GM21515 (cell line): ENCODE measurements around the gene TNK2.

Experiments
- ATAC-seq: cut with Tn5 transposase; IDR thresholded peaks from one replicate; pipeline ENCODE4 v1.9.1; 2021; ENCODE audit not compliant: unreplicated experiment

Gene TNK2

GRCh38 chr3:195886181-195887141 lies 21.9 kb downstream of the TNK2 start:
- no peak for ATAC-seq

DNA sequence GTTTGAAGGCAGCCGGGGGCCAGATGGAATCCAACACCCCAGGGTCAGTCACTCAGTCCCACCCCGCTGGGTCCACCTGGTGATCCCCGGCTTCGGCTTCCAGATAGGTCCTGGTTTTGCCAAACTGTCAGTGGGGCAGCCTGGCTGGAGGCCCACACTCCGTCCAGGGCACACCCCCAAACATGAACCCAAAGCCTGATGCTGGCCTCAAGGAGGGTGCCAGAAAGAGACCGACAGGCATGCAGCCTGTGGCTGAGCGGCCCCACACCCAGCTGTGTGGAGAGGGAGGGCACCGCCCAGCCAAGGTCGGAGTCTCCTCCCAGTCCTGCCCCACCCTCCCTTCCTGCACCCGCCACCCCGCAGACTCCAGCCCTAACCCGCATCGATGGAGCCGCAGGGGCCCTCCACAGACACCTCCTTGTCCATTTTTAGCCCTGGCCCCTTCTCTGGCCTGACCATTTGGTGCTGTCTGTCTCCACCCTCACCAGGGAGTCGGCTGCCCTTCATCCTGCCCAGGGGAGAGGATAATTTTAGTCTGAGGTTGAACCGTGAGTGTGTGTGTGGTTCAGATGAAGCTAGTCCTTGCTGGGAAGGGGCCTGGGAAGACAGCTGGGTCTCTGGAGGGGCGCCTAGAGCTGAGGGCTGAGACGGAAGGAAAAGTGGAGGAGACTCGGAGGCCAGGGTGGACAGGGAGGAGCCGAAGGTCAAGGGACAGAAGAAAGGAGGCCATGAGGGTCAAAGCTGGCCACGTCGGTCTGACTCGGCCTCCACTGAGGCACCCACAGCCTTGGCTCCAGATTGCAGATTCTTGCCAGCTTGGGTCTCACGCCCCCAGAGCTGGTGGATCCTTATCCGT lies 23.1 kb downstream of the TNK2 start:
- no peak for ATAC-seq

- ATAC-seq: no peak
Observed at GRCh38 chr3:195884691-195885035, 23.7 kb downstream of the TNK2 start.

- no peak for ATAC-seq
Observed at GRCh38 chr3:195883801-195884200, 24.6 kb downstream of the TNK2 start.

DNA sequence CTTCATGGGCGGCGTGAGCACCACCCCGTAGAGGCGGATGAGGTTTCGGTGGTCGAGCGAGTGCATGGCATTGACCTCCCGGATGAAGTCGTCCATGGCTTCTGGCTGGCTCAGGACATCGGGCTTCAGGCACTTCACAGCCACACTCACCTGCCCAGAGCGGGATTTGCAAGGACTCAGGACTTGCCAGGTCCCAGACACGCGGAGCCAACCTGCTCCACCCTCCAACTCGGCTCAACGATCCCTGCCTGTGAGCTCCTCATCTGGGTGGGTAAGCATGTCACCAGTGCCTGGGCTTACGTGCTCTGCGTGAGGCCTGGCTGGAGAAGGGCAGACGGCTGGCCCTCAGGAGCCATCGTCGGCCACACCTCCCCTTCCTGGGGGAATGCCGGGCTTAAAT lies 25.2 kb downstream of the TNK2 start:
- ATAC-seq: no peak

GRCh38 chr3:195882002-195882441 lies 26.3 kb downstream of the TNK2 start:
- no peak for ATAC-seq

DNA sequence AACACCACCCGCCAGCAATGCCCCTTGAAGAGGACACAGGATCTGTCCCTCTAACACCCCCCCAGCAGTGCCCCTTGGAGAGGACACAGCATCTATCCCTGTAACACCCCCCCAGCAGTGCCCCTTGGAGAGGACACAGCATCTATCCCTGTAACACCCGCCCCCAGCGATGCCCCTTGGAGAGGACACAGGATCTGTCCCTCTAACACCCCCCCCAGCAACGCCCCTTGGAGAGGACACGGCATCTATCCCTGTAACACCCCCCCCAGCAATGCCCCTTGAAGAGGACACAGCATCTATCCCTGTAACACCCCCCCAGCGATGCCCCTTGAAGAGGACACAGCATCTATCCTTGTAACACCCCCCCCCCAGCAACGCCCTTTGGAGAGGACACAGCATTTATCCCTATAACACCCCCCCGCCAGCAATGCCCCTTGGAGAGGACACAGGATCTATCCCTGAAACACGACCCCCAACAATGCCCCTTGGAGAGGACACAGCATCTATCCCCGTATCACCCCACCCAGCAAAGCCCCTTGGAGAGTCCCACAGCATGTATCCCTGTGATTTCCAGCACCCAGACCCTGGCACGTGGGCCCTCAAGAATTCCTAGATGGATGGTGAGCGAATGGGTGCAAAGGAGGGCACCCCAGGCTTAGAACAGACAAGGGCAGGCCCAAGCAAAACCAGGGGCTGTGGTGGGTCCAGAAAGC lies 26.9 kb downstream of the TNK2 start:
- no peak for ATAC-seq

DNA sequence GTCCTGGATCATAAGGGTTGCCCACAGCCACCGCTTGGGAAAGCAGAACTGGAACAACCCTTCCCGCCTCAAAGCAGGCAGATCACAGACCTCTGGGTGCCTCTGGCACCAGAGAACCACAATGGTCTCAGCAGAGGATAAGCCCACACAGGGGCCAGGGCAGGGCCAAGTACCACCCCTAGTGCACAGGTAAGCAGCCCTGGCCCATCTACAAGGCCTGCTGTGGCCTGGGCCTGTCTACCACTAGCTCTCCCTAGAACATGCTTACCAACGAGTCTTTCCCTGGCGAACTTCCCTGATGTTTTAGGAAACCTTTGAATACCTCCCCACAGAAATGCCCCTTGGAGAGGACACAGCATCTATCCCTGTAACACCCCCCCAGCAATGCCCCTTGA lies 28.3 kb downstream of the TNK2 start:
- no peak for ATAC-seq

- no peak for ATAC-seq
Observed at GRCh38 chr3:195879416-195880036, 28.8 kb downstream of the TNK2 start.

GRCh38 chr3:195878424-195879274 lies 29.7 kb downstream of the TNK2 start:
- no peak for ATAC-seq

DNA sequence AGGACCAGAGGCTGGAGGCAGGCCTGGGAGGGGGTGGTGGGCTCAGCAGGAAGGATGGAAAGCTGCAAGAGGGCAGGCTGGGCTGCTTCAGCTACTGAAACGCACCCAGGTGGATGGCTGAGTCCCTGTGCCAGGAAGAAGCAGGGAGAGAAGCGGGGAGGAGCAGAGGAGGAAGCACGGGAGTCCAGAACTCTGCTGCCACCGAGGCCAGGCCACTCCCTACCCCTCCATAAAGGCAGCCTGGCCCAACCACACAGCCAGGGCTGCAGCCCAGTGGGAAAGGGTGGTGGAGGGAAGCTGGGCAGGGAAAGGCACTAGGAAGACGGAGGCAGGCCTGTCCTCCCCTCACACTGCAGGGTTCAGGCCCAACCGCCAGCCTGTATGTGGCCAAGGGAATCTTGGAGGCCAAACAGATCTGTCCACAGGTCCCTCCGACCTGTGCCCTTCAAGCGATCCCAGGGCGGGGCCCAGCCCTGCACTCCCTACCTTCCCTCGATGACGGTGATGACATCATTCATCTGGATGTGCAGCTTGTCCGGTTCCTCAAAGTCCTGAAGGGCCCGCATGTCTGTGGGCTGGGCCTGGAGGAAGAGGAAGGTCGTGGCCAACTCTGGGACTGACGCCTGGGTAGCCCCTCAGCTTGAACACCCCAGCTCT lies 30.5 kb downstream of the TNK2 start:
- ATAC-seq: no peak

DNA sequence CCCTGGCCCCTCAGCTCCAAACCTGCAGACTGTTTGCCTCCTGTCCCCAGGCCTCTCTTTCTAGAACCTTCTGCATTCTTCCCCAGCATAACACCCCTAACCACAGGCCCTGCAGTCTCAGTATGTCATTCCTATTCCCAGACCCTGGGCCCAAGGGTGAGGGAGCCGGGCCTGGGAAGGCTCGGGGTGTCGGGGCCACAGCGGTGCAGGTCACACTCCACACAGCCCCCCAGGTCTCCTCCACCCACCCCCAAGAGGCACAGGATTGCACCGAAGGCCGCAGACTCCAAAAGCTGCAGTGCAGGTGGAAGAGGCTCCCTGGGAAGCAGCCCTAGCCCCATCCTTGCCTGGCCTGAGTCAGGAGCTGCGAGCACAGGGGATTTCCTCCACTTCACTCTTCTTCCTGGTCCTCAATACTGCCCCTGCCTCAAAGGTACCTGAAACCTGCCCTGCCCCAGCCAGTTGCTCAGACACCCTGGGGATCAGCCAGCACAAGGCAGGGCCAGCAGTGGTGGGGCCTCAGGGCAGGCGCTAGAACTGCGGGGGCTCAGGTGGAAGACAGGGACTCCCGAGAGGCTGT lies 31.1 kb downstream of the TNK2 start:
- no peak for ATAC-seq

DNA sequence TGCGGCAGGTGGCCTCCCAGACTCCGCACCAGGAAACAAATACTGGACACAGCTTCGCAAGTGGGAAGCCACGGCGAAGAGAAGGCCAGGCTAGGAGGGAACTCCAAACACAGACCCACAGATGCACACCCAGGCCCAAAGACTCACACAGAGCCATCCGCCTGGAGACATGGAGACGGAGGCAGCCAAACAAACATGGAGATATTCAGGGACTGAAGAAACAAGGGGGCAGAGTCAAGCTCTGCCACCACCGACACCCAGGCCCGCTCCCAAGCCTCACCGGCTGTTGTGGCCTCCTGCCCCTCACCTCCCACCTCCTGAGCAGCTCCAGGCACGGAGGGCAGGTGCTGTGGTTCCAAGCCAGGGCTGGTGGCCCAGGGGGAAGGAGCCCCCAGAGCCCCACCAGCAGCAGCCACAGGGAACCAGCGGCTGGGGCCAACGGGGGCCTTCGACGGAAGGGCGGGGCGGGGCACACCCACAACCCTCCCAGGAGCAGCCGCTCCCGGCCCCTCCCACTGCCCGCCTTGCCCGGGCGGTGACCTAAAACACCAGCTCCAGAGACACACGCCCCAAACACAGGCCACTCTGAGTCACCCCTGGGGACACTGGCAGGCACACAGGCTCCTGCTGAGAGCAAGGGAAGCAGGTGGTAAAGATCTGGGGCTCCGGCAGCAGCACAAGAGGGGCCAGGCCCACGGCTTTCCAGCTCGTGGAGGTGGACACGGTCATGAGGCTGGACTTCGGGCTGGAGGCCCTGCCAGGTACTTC lies 31.9 kb downstream of the TNK2 start:
- no peak for ATAC-seq

- ATAC-seq: no peak
Observed at GRCh38 chr3:195875482-195876236, 32.7 kb downstream of the TNK2 start.

DNA sequence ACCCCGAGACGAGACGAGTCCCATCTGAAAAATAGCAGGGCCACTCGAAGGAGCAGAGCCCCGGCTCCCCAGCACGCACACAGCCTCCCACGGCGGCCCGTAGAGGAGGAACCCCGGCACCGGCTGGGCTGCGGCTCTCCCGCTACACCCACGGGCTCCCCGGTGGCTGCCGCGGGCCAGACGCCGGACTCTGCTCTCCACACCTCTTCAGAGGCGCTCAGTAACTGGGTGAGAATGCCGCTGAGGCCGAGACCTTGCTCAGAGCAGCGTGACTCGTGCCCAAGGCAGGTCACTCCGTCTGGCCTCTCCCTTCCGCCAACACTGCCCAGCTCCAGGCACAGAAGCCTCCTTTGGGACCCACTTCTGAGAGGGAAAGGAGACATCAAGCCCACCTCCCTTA lies 34.4 kb downstream of the TNK2 start:
- ATAC-seq: no peak

DNA sequence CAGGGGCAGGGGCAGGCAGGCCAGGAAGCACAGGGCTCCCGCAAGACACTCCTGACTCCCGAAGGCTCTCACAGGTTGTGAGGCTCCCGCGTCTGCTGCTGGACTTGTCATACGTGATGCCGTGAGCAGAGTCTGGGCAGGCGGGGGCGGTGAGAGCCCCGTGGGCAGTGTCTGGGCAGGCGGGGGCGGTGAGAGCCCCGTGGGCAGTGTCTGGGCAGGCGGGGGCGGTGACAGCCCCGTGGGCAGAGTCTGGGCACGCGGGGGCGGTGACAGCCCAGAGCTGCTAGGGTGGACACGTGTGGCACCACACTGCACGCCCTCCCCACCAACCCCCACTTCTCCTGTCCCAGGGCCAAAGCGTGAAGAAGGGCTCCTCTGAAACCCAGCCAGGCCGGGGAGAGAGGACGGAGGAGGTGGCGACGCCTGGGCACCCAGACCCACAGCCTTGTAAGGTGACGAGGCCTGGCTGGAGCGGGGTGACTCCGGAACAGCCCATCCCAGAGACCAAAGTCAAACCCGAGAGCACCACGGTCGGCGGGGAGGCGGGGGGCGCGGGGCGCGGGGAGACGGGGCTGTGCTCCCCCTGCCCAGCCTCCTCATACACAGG lies 35.0 kb downstream of the TNK2 start:
- no peak for ATAC-seq

- no peak for ATAC-seq
Observed at GRCh38 chr3:195872800-195873199, 35.6 kb downstream of the TNK2 start.
